ENCODE data around the gene HIVEP3.

DNA sequence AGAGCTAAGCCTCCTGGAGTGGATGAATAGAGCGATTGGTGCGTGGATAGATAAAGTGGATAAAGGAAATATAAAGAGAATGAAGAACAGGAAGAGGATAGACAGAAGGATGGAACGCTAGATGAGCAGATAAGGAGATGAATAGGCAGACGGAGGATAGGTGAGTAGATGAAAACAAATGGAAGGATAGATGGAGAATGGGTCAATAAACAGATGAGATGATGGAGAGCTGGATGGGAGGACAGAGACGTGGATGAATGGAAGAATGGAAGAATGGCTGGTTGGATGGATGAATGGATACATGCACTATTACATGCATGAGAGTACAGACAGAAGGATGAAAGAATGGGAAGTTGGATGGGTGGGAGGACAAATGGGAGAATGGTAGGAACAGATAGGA lies 399.1 kb downstream of the HIVEP3 start:
- TF ChIP-seq CTCF (IDR thresholded peaks at IDR 0.05) (no peak), EP300 (IDR thresholded peaks at IDR 0.05) (no peak), POLR2A (IDR thresholded peaks at IDR 0.05) (no peak)

Measured in tibial nerve (tissue), 4 donors.